Pons (tissue), 1 donor: ENCODE measurements around the gene SNRNP70.
A peak's percentile ranks its signal among the peaks of the same experiment; 100 is the strongest.
"Not testable (repeated sequence)": the region's sequence is repeated elsewhere in the genome, so short reads cannot be mapped to it uniquely, and the experiment has no call there.

Source experiments
- DNase-seq: peaks from one replicate; pipeline ENCODE4 v3.0.0-alpha.2; 2016; ENCODE audit warnings: low spot score

The SNRNP70 gene

GRCh38 chr19:49120325-49120683 is 35.1 kb downstream of the SNRNP70 start:
- no peak for DNase-seq

- no peak for DNase-seq
These were observed 35.6 kb downstream of the SNRNP70 start for GRCh38 chr19:49120868-49121267.

- not testable (repeated sequence) for DNase-seq
These were observed 36.6 kb downstream of the SNRNP70 start for GRCh38 chr19:49121841-49122240.

- not testable (repeated sequence) for DNase-seq
These were observed 38.0 kb downstream of the SNRNP70 start for GRCh38 chr19:49123285-49123684.

GRCh38 chr19:49125025-49125731 is 39.9 kb downstream of the SNRNP70 start:
- no peak for DNase-seq

- no peak for DNase-seq
These were observed 41.3 kb downstream of the SNRNP70 start for GRCh38 chr19:49126575-49126974.

- DNase-seq: not testable (repeated sequence)
These were observed 42.0 kb downstream of the SNRNP70 start for GRCh38 chr19:49127225-49127624.

GRCh38 chr19:49127674-49128544 is 42.7 kb downstream of the SNRNP70 start:
- DNase-seq: peak; percentile 97

- DNase-seq: no peak
These were observed 43.4 kb downstream of the SNRNP70 start for GRCh38 chr19:49128545-49129237.

GRCh38 chr19:49129238-49129583 is 44.0 kb downstream of the SNRNP70 start:
- no peak for DNase-seq

GRCh38 chr19:49130325-49130724 is 45.1 kb downstream of the SNRNP70 start:
- DNase-seq: no peak

GRCh38 chr19:49132974-49133609 is 47.8 kb downstream of the SNRNP70 start:
- DNase-seq: no peak

- DNase-seq: no peak
These were observed 48.6 kb downstream of the SNRNP70 start for GRCh38 chr19:49133621-49134454.

- DNase-seq: no peak
These were observed 50.4 kb downstream of the SNRNP70 start for GRCh38 chr19:49135686-49136085.

- no peak for DNase-seq
These were observed 51.5 kb downstream of the SNRNP70 start for GRCh38 chr19:49136771-49137171.

- no peak for DNase-seq
These were observed 55.7 kb downstream of the SNRNP70 start for GRCh38 chr19:49140951-49141350.

- DNase-seq: no peak
These were observed 56.1 kb downstream of the SNRNP70 start for GRCh38 chr19:49141352-49141751.

- DNase-seq: peak; percentile 92
These were observed 57.6 kb downstream of the SNRNP70 start for GRCh38 chr19:49142866-49143335.

- peak; percentile 67 for DNase-seq
These were observed 60.5 kb downstream of the SNRNP70 start for GRCh38 chr19:49145573-49146407.

- not testable (repeated sequence) for DNase-seq
These were observed 61.1 kb downstream of the SNRNP70 start for GRCh38 chr19:49146408-49146770.
